GM21825 (cell line): Measurements from ENCODE around the gene DOCK1.

ENCODE experiments used
- ATAC-seq: cut with Tn5 transposase; IDR thresholded peaks from one replicate; pipeline ENCODE4 v1.9.1; 2021; ENCODE audit warnings: mild to moderate bottlenecking, moderate library complexity; ENCODE audit not compliant: unreplicated experiment

Gene DOCK1

GRCh38 chr10:126949161-126949503, 43.9 kb downstream of the DOCK1 start:
- no peak for ATAC-seq

- ATAC-seq: no peak
Measured at GRCh38 chr10:126950401-126951105, 45.3 kb downstream of the DOCK1 start.

- no peak for ATAC-seq
Measured at GRCh38 chr10:126953886-126954285, 48.7 kb downstream of the DOCK1 start.

- no peak for ATAC-seq
Measured at GRCh38 chr10:126955396-126955795, 50.2 kb downstream of the DOCK1 start.

GRCh38 chr10:126955934-126956711, 50.9 kb downstream of the DOCK1 start:
- no peak for ATAC-seq

GRCh38 chr10:126956712-126957108, 51.5 kb downstream of the DOCK1 start:
- ATAC-seq: no peak

- no peak for ATAC-seq
Measured at GRCh38 chr10:126957111-126957510, 51.9 kb downstream of the DOCK1 start.

GRCh38 chr10:126959431-126959830, 54.2 kb downstream of the DOCK1 start:
- ATAC-seq: no peak

GRCh38 chr10:126959906-126960685, 54.9 kb downstream of the DOCK1 start:
- ATAC-seq: no peak

- no peak for ATAC-seq
Measured at GRCh38 chr10:126963354-126963753, 58.1 kb downstream of the DOCK1 start.

GRCh38 chr10:126964190-126964589, 59.0 kb downstream of the DOCK1 start:
- no peak for ATAC-seq

- ATAC-seq: no peak
Measured at GRCh38 chr10:126966938-126967337, 61.7 kb downstream of the DOCK1 start.

GRCh38 chr10:126969310-126969709, 64.1 kb downstream of the DOCK1 start:
- ATAC-seq: no peak

- ATAC-seq: no peak
Measured at GRCh38 chr10:126972635-126973414, 67.6 kb downstream of the DOCK1 start.

GRCh38 chr10:126975221-126975620, 70.0 kb downstream of the DOCK1 start:
- no peak for ATAC-seq

GRCh38 chr10:126977216-126977615, 72.0 kb downstream of the DOCK1 start:
- ATAC-seq: no peak

GRCh38 chr10:126979311-126979710, 74.1 kb downstream of the DOCK1 start:
- no peak for ATAC-seq

- no peak for ATAC-seq
Measured at GRCh38 chr10:126993208-126993607, 88.0 kb downstream of the DOCK1 start.

- ATAC-seq: no peak
Measured at GRCh38 chr10:126997801-126998590, 92.8 kb downstream of the DOCK1 start.

GRCh38 chr10:127000598-127000997, 95.4 kb downstream of the DOCK1 start:
- ATAC-seq: no peak
